Caco-2 (cell line): Measurements from ENCODE around the gene MDN1. TPM values are rescaled to one million over a fixed set of nuclear protein-coding genes. Genes with fewer than 3 reads are reported as not detected.

Experiments
- BruUV-seq: library from RNA; stranded (reverse); fragments of 400-500 nt; replicated peaks from 2 replicates; lab custom pipeline; 2021; lab: Mats Ljungman, UMichigan
- CTCF ChIA-PET: fragments of 300-600 bp; sonication (Branson Sonifier 250); formaldehyde crosslinking; loops from one replicate; lab custom pipeline; 2022; ENCODE audit warnings: antibody characterized with exemption; lab: Charles Lee
- POLR2A ChIA-PET: fragments of 300-600 bp; sonication (Branson Sonifier 250); formaldehyde crosslinking; loops from one replicate; lab custom pipeline; 2022; ENCODE audit warnings: antibody characterized with exemption; lab: Charles Lee
- DNase-seq, 2 experiments: peaks; one replicate each; pipeline versions ENCODE4 v3.0.0 to v3.0.0-alpha.2; 2020 to 2022
- H3K27me3 ChIP-seq: replicated peaks from 2 replicates; pipeline ENCODE4 v1.6.0; 2011; ENCODE audit warnings: low read length; ENCODE audit not compliant: control insufficient read depth, insufficient read depth
- H3K36me3 ChIP-seq: 2 replicates; pipeline ENCODE4 v1.5.1; 2011; ENCODE audit warnings: low read length; ENCODE audit not compliant: control insufficient read depth, insufficient read depth
- H3K4me1 ChIP-seq: fragments of 250-450 bp; sonication (Bioruptor Pico); 2 replicates; pipeline ENCODE4 v1.5.1; 2020; ENCODE audit warnings: mild to moderate bottlenecking
- H3K4me3 ChIP-seq: 2 replicates; pipeline ENCODE4 v1.5.1; 2011; ENCODE audit warnings: low read depth, mild to moderate bottlenecking, control low read depth, low read length
- H3K9me3 ChIP-seq: fragments of 250-450 bp; sonication (Bioruptor Pico); 2 replicates; pipeline ENCODE4 v1.5.1; 2020; ENCODE audit warnings: mild to moderate bottlenecking, moderate library complexity
- H3K27ac Mint-ChIP-seq: one replicate; pipeline ENCODE4 v1.8.0; 2022; ENCODE audit warnings: mixed read lengths; ENCODE audit not compliant: unreplicated experiment
- H3K27me3 Mint-ChIP-seq: one replicate; pipeline ENCODE4 v1.8.0; 2022; ENCODE audit warnings: mixed read lengths; ENCODE audit not compliant: insufficient read depth, unreplicated experiment
- H3K36me3 Mint-ChIP-seq: one replicate; pipeline ENCODE4 v1.8.0; 2022; ENCODE audit warnings: mild to moderate bottlenecking, mixed read lengths; ENCODE audit not compliant: insufficient read depth, unreplicated experiment
- H3K4me1 Mint-ChIP-seq: one replicate; pipeline ENCODE4 v1.8.0; 2022; ENCODE audit warnings: low read depth, mixed read lengths; ENCODE audit not compliant: unreplicated experiment
- H3K4me3 Mint-ChIP-seq: one replicate; pipeline ENCODE4 v1.8.0; 2022; ENCODE audit warnings: mild to moderate bottlenecking, moderate library complexity, mixed read lengths; ENCODE audit not compliant: unreplicated experiment
- H3K9me3 Mint-ChIP-seq: one replicate; pipeline ENCODE4 v1.8.0; 2022; ENCODE audit warnings: mixed read lengths; ENCODE audit not compliant: unreplicated experiment
- CTCF ChIP-seq, 2 experiments: fragments of 200-600 bp in 1 of 2; IDR thresholded peaks; 1 replicate in 1 of 2; 2 replicates in 1 of 2; pipeline versions ENCODE4 v1.5.1 to v1.8.0; 2011 to 2022; ENCODE audit warnings: antibody characterized with exemption in 1 of 2, control low read depth in 1 of 2, inconsistent platforms in 1 of 2, low read depth in 1 of 2, low read length in 1 of 2, mild to moderate bottlenecking in 1 of 2, moderate library complexity in 1 of 2; ENCODE audit not compliant: insufficient read depth in 1 of 2, severe bottlenecking in 1 of 2, unreplicated experiment in 1 of 2
- intact Hi-C: fragments of 100-400 bp; cut with micrococcal nuclease; formaldehyde crosslinking; loops from one replicate; pipeline ENCODE4 v1.10.0; 2022; ENCODE audit not compliant: unreplicated experiment
- total RNA-seq: library from RNA; stranded (reverse); gene quantifications from 2 replicates; pipeline ENCODE4 v1.2.3, GENCODE V29; 2022

Gene MDN1
- total RNA-seq, 1 experiment from 2014 or later = 49.0 TPM

DNA sequence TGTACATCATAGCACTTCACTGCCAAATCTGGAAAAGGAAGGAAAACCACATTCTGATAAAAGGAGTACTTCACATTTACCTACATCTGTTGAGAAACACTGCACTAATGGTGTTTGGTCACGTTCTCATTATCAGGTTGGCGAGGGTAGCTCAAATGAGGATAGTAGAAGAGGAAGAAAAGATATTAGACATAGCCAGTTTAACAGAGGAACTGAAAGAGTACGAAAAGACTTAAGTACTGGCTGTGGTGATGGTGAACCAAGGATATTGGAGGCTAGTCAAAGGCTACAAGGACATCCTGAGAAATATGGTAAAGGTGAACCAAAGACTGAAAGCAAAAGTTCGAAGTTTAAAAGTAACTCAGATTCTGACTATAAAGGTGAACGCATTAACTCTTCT lies 42.7 kb upstream of the MDN1 start:
- no peak for TF ChIP-seq CTCF (IDR thresholded peaks at IDR 0.05; ENCODE audit: insufficient read depth in 1 of 2, low read depth in 1 of 2, low read length in 1 of 2, severe bottlenecking in 1 of 2, unreplicated experiment in 1 of 2)

DNA sequence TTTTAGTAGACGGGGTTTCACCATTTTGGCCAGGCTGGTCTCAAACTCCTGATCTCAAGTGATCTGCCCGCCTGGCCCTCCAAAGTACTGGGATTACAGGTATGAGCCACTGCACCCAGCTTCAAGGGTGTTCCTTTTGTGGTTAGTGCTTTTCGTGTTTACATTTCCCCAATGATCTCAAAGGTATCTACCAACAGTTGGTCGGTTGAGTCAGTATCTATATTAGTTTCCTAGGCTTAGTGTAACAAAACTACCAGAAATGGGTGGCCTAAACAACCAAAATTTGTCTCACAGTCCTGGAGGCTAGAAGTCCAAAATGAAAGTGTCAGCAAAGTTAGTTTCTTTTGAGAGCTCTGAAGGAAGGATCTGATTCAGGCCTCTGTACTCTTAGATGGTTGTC lies 40.1 kb upstream of the MDN1 start:
- Mint-ChIP-seq H3K9me3 (no peaks in the 10 kb centered on the region), H3K4me3 (no peak overlapping the region), H3K27me3 (no peaks in the 10 kb centered on the region), H3K27ac (no peak overlapping the region), H3K36me3 (peaks cover 68% of the 10 kb centered on the region), H3K4me1 (no peaks in the 10 kb centered on the region)
- ChIA-PET CTCF (no interaction called here), POLR2A (no interaction called here)
- no peak for DNase-seq
- intact Hi-C loops = no loop called here
- no peak for TF ChIP-seq CTCF (IDR thresholded peaks at IDR 0.05; ENCODE audit: insufficient read depth in 1 of 2, low read depth in 1 of 2, low read length in 1 of 2, severe bottlenecking in 1 of 2, unreplicated experiment in 1 of 2)
- no peak overlapping the region for H3K4me3 ChIP-seq
- H3K4me1 ChIP-seq = no peaks in the 10 kb centered on the region
- no peaks in the 10 kb centered on the region for H3K9me3 ChIP-seq
- H3K27me3 ChIP-seq = no peaks in the 10 kb centered on the region
- BruUV-seq = no TSS peak
- no peaks in the 10 kb centered on the region; the same call in 1 of the 2 replicates for H3K36me3 ChIP-seq

More for the DNA sequence above, 42.7 kb upstream of the MDN1 start:
- peaks cover 78% of the 10 kb centered on the region for H3K36me3 Mint-ChIP-seq
- POLR2A ChIA-PET = no interaction called here
- no TSS peak for BruUV-seq
- intact Hi-C loops = no loop called here
- Histone ChIP-seq H3K9me3 (no peaks in the 10 kb centered on the region), H3K4me1 (no peaks in the 10 kb centered on the region), H3K4me3 (no peak overlapping the region), H3K27me3 (no peaks in the 10 kb centered on the region), H3K36me3 (no peaks in the 10 kb centered on the region; the same call in 1 of the 2 replicates)
- no peak for DNase-seq
- H3K27ac Mint-ChIP-seq = no peak overlapping the region
- no peaks in the 10 kb centered on the region for H3K4me1 Mint-ChIP-seq
- H3K9me3 Mint-ChIP-seq = no peaks in the 10 kb centered on the region
- H3K27me3 Mint-ChIP-seq = no peaks in the 10 kb centered on the region
- no peak overlapping the region for H3K4me3 Mint-ChIP-seq
- CTCF ChIA-PET = no interaction called here

DNA sequence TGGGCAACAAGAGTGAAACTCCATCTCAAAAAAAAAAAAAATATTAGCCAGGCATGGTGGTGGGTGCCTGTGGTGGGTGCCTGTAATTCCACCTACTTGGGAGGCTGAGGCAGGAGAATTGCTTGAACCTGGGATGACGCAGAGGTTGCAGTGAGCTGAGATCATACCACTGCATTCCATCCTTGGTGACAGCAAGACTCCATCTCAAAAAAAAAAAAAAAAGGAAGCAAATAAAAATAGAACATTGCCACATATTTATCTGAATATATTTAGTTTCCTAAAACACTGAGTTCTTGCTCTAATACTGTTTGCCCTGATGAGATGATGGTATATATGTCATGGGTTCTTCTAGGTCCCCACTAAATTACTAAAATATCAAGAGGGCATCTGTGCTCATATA lies 38.4 kb upstream of the MDN1 start:
- intact Hi-C loops = no loop called here
- TF ChIP-seq CTCF (IDR thresholded peaks at IDR 0.05; ENCODE audit: insufficient read depth in 1 of 2, low read depth in 1 of 2, low read length in 1 of 2, severe bottlenecking in 1 of 2, unreplicated experiment in 1 of 2) = no peak
- H3K9me3 ChIP-seq = no peaks in the 10 kb centered on the region
- Mint-ChIP-seq H3K4me1 (no peaks in the 10 kb centered on the region), H3K9me3 (no peaks in the 10 kb centered on the region), H3K4me3 (no peak overlapping the region), H3K27me3 (no peaks in the 10 kb centered on the region), H3K36me3 (peaks cover 74% of the 10 kb centered on the region), H3K27ac (no peak overlapping the region)
- H3K4me1 ChIP-seq = no peaks in the 10 kb centered on the region
- no peaks in the 10 kb centered on the region for H3K27me3 ChIP-seq
- ChIA-PET CTCF (no interaction called here), POLR2A (no interaction called here)
- DNase-seq = no peak
- no peak overlapping the region for H3K4me3 ChIP-seq
- H3K36me3 ChIP-seq = no peaks in the 10 kb centered on the region; the same call in 1 of the 2 replicates
- no TSS peak for BruUV-seq
